HG03139 (cell line): Measurements from ENCODE around the gene TMEM229B.

ENCODE experiments used
- ATAC-seq: cut with Tn5 transposase; IDR thresholded peaks from one replicate; pipeline ENCODE4 v1.9.1; 2021; ENCODE audit not compliant: unreplicated experiment

The TMEM229B gene

GRCh38 chr14:67515386-67516079, 27.0 kb upstream of the TMEM229B start:
- peak; percentile 28 for ATAC-seq

DNA sequence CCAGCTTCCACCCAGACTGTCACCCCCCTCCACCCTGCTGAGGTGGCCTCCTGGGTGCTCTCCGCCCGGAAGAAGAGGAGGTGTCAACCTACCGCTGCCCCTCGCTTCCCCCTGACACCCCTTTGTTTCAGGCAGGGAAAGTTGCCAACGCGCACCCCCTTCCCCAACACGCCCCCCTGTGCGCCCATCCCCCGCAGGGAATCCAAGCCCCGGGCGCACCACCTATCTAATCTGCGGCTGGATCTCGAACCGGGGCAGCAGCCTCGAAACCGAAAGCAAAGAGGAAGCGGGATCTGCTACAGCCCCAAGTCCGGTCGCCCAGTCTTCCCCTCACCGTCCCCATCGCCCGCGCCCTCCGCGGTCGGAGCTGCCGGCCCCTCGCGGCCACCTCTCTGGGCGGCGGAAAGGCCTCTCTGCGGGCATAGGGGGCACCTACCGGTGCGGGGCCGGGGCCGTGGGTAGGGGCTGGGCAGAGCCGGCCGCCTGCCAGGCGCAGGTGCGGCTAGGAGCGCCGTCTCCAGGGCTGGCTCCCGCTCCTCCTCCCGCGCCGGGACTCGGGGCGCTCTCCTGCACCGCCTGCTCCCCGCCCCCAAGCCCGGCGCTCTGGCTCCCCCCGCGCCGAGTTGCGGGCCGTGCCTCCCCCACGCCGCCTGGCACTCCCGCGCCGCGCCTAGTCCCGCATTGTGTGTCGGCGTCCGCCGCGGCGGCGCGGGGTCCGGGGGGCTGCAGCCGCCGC, 26.3 kb upstream of the TMEM229B start:
- ATAC-seq, result peak; percentile 42

GRCh38 chr14:67514203-67514607, 25.7 kb upstream of the TMEM229B start:
- ATAC-seq, result no peak

DNA sequence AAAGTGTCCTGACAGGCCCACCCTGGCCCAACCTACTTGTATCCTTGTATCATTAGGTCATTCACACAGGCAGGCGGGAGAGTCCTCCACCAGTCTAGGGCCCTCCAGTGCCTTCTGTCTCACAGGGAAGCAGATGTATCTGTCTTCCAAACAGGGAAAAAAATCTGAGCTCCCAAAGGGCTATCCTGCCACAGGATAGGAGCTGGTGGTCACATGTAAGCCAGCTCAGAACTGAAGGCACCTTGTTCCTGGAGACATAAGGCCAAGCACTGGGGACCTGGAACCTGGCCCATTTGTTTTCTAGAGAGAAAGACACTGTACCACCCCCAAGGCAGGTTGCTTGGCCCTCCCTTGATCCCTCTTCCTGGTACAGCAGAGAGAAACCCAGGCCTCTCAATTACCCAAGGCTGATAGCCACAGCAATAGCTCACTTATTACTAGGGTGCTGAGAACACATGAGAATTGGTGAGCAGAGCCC, 25.1 kb upstream of the TMEM229B start:
- ATAC-seq, result no peak

DNA sequence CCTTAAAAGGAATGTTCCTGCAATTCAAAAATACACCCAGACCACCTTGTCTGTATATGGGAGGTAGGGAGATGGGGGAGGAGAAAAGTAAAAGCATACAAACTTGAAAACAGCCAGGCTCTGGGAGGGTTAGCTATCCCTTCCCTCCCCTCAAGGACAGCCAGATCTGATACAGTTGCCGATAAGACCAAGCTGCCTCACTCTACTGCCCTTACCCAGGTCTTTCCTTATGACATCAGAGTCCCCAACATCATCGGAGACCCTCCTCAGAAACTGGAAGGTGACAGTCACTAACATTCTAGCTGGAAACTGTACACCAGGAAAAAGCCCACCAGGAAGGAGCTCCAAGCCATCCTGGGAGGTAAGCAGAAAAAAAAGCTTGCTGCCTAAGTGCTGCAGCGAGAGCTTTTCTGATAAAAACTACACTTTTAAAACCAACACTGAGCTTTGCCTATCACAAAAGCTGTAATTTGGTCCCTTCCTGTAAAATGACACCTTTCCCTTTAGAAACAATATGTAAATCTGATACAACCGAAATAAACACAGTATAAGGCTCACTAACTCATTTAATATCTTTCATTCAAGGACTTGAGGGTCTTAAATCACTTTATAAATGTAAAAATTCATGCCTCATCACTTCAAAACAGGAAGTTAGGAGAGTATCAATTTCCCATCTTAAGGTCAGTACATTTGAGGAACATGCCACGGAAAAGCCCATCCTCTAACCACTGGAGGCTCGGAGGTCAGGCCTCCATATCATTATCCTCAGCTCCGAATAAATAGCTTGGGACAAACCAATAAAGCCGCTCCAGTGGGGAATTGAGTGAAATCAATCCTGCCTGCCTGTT, 24.2 kb upstream of the TMEM229B start:
- ATAC-seq, result no peak

GRCh38 chr14:67510836-67511235, 22.3 kb upstream of the TMEM229B start:
- no peak for ATAC-seq

DNA sequence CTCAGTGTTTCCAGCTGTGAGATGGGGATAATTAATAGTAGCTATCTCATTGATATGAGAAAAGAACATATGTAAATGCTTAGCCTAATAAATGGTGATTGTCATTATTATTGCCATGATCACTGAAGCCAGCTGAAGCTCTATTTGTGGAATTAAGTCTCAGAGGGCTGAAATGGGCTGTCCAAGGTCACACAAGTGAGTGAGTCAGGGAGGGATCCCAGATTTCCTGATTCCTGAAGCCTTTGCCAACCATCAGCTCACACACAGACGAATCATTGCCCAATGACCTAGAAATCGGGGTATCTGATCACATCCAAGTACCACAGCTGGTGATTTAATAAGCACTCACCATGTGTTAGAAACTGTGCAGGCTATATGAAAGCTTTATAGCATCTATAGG, 21.6 kb upstream of the TMEM229B start:
- no peak for ATAC-seq

DNA sequence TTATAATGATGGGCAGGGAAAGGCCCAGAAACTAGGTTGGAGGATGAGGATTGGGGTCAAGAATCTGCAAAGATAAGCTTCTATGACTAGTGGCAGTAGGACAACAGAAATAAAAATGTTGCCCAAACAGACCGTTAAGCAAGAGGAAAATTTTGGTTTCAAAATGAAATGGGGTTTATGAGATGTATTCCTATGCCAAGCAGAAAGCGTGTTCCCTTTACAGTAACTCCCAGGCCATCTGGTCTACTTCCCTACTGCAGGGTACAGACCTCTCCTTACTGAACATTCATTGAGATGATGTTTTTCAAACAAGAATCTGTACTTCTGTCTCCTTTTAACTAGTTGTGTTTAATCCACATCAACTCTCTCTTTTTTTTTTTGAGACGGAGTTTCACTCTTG, 20.4 kb upstream of the TMEM229B start:
- no peak for ATAC-seq

DNA sequence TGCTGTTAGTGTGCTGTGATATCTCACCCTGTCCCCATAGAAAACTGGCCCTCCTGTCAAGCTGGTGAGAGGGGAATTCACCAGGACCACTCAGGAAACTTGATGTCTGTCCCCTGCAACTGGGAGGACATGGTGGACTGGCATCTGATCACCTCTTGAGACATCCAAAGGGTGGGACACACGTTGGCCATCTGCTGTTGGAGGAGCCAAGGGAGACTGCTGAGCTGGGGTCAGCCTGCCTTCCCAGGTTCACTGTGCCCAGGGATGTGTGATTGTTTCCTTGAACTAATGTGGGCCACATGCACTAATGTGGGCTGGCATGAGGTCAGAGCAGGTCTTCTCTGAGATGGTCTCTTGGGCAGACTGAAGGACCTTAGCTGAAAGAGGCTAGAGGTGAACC, 16.7 kb upstream of the TMEM229B start:
- ATAC-seq, result no peak

- no peak for ATAC-seq
These were observed 14.8 kb upstream of the TMEM229B start for GRCh38 chr14:67503331-67503730.

DNA sequence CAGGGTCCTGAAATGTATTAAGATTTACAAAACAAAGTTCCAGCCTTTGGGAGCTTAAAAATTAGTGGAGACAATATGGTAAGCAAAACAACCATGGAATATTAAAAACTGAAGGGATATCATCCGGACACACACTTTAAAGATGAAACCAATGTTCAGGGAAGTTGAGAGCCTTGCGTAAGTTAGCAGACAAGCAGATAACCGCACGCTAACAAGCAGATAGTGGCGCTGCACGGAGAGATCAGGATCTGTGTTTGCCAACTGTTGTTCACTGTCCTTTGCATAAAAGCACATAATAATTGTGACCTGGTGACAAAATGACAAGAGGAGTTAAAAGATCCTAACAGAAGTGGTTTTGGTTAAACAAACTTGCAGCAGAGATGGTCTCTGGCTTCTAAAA, 14.3 kb upstream of the TMEM229B start:
- ATAC-seq, result no peak

- no peak for ATAC-seq
These were observed 13.1 kb upstream of the TMEM229B start for GRCh38 chr14:67501670-67502069.

DNA sequence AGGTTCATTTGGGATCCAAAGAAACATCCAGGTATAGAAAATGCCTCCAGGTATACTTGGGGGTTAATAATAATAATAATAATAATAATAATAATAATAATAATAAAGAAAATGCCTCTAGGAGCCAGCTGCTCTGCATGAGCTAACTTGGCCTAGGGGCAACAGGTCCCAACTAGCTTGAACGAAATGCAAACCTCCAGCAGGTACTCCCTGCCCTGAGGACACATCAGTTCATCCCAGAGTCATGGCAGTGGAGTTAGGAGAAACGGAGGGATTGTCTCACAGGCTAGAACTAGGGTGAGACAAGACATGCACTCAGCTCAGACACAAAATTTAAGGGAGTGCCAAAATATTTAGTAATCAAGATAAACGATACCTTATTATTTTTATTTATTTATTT, 12.5 kb upstream of the TMEM229B start:
- ATAC-seq, result no peak

DNA sequence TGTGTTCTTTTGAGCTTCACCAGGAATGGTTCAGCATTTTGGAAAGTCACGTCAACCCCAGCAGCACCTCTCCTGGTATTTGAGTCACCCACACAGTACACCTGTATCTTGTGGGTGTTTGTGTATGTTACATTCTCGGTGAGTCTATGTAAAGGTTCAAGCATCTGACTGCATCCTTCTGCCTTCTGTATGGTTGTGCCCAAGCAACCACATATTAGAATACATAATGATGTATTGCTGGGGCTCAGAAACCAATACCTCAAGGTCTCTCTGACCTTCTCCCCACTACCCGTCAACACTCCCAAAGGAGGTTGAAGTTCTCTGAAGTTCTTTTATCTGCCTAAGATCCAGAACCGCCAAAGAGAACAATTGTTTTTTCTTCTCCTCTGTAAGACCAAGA, 9.2 kb upstream of the TMEM229B start:
- ATAC-seq, result no peak

GRCh38 chr14:67497216-67497615, 8.7 kb upstream of the TMEM229B start:
- ATAC-seq, result no peak

- no peak for ATAC-seq
These were observed 7.3 kb upstream of the TMEM229B start for GRCh38 chr14:67495827-67496226.

DNA sequence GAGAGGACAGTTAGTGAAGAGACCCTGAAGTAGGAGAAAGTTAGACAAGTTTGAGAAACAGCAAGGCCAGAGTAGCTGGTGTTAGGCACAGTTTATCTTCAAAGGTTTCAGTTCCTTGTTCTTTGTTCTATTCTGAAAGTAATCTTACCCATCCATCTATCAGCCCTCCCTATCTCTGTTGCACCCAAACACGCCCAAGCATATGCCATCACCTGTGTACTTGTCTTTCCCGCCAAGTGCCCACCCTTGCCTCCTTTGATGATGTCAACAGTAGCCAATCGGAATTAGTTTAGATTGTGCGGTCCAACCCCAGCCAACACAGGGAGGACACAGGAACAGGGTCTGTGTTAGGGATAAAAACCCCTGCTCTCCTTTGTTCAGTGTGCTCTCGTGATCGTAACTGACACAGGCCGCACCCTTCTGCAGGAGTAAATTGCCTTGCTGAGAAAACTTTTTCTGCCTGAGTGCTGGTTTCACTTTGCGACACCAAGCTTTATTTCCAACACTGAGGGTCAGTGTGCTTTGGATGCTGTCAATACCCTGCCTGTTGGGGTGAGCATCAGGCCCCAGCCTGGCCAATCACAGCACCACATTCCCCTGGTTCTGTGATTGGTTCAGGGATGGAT, 4.7 kb upstream of the TMEM229B start:
- ATAC-seq, result no peak

- ATAC-seq, result no peak
These were observed 4.0 kb upstream of the TMEM229B start for GRCh38 chr14:67492538-67492937.

GRCh38 chr14:67491741-67492507, 3.4 kb upstream of the TMEM229B start:
- no peak for ATAC-seq

DNA sequence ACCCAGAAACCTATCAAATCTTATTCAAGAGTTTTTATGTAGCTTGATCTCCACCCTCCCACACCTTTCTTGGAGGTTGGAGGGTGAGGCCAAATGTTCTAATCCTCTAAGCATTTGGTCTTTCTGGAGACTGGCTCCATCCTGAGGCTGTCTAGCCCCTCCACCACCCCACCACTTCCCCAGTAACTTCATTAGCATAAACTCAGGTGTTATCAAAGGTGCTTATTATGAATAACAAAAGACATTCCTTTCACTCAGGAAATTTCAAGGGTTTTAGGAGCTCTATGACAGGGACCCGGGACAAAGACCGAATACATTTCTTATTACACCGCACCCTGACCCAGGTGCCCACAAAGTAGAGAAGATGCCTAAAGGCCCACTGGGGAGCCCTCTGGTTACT, 2.8 kb upstream of the TMEM229B start:
- no peak for ATAC-seq
